ENCODE measurements around the gene DNAJC11.

Gene DNAJC11

GRCh38 chr1:6695868-6696267 is 5.7 kb downstream of the DNAJC11 start:
- TF ChIP-seq CTCF (IDR thresholded peaks at IDR 0.05) (no peak), ZFX (IDR thresholded peaks at IDR 0.05; ENCODE audit: borderline replicate concordance) (no peak)
- H3K27ac ChIP-seq = no peak overlapping the region

GRCh38 chr1:6694121-6694713 is 7.4 kb downstream of the DNAJC11 start:
- TF ChIP-seq CTCF (IDR thresholded peaks at IDR 0.05) (no peak), ZFX (IDR thresholded peaks at IDR 0.05; ENCODE audit: borderline replicate concordance) (no peak)
- H3K27ac ChIP-seq = no peak overlapping the region

- H3K27ac ChIP-seq = no peak overlapping the region
- no peak for TF ChIP-seq CTCF (IDR thresholded peaks at IDR 0.05)
- no peak for TF ChIP-seq ZFX (IDR thresholded peaks at IDR 0.05; ENCODE audit: borderline replicate concordance)
Observed at GRCh38 chr1:6692956-6693355, 8.7 kb downstream of the DNAJC11 start.

- TF ChIP-seq ZFX (IDR thresholded peaks at IDR 0.05; ENCODE audit: borderline replicate concordance) (no peak), CTCF (IDR thresholded peaks at IDR 0.05) (no peak)
- no peak overlapping the region for H3K27ac ChIP-seq
Observed at GRCh38 chr1:6691507-6691906, 10.1 kb downstream of the DNAJC11 start.

GRCh38 chr1:6690186-6690585 is 11.4 kb downstream of the DNAJC11 start:
- no peak overlapping the region for H3K27ac ChIP-seq
- TF ChIP-seq ZFX (IDR thresholded peaks at IDR 0.05; ENCODE audit: borderline replicate concordance) (no peak), CTCF (IDR thresholded peaks at IDR 0.05) (no peak)

GRCh38 chr1:6688757-6689156 is 12.9 kb downstream of the DNAJC11 start:
- no peak for TF ChIP-seq ZFX (IDR thresholded peaks at IDR 0.05; ENCODE audit: borderline replicate concordance)
- no peak for TF ChIP-seq CTCF (IDR thresholded peaks at IDR 0.05)
- no peak overlapping the region for H3K27ac ChIP-seq

GRCh38 chr1:6688001-6688400 is 13.6 kb downstream of the DNAJC11 start:
- TF ChIP-seq CTCF (IDR thresholded peaks at IDR 0.05) = no peak
- no peak for TF ChIP-seq ZFX (IDR thresholded peaks at IDR 0.05; ENCODE audit: borderline replicate concordance)
- no peak overlapping the region for H3K27ac ChIP-seq
